SK-N-MC (cell line): ENCODE results near the gene PGM2L1.

ENCODE experiments used
- EZH2 ChIP-seq: fragments of 200-600 bp; sonication (generic); IDR thresholded peaks from one replicate; pipeline ENCODE4 v1.6.1; 2017; ENCODE audit warnings: antibody characterized with exemption
- FOXP2 ChIP-seq: optimal IDR thresholded peaks from 2 replicates; pipeline ENCODE3; 2011; ENCODE audit warnings: mild to moderate bottlenecking, moderate library complexity; ENCODE audit not compliant: insufficient read depth; ENCODE audit errors: extremely low read length, control extremely low read depth
- POLR2AphosphoS5 ChIP-seq: IDR thresholded peaks from 2 replicates; pipeline ENCODE4 v1.6.1; 2012; ENCODE audit warnings: mild to moderate bottlenecking, low read depth, low read length, borderline replicate concordance

GRCh38 chr11:74384641-74385040 lies 13.6 kb downstream of the PGM2L1 start:
- TF ChIP-seq POLR2AphosphoS5: no peak
- no peak for TF ChIP-seq EZH2
- TF ChIP-seq FOXP2: no peak
